ENCODE results near the gene ARHGEF10L. TPM values are rescaled to one million over a fixed set of nuclear protein-coding genes. Genes with fewer than 3 reads are reported as not detected.

ARHGEF10L gene
- total RNA-seq, 1 donor from 2014 or later = 16.7 TPM

DNA sequence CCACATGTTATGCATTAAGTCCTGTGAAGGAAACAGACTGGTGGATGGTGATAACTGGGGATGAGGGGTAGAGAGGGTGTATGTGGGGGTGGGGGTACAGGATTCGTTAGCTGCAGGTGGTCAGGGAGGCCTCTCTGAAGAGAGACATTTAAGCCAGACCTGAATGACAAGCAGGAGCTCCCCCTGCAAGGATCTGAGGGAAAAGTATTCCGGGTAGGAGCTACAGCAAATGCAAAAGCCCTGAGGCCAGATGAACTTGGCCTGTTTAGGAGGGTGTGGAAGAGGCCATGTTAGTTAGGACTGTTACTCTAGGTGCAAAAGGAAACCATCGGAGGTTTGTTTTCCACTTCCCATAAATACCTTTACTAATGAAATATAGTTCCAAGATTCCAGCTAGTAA, 9.9 kb downstream of the ARHGEF10L start:
- Histone ChIP-seq H3K27ac (ENCODE audit: low read depth, low read length) (no peak overlapping the region), H3K36me3 (ENCODE audit: control insufficient read depth in 3 of 3, insufficient read depth in 3 of 3, low read length in 3 of 3) (no peaks in the 10 kb centered on the region), H3K9ac (ENCODE audit: low read depth in 1 of 3, low read length in 3 of 3) (no peak overlapping the region), H3K4me1 (ENCODE audit: control insufficient read depth in 3 of 3, insufficient read depth in 3 of 3, low read length in 3 of 3) (peaks cover 22 to 52% (median 38%) of the 10 kb centered on the region in 3 donors), H3K9me3 (ENCODE audit: control insufficient read depth in 3 of 3, low read length in 3 of 3) (no peaks in the 10 kb centered on the region), H3K4me3 (ENCODE audit: low read length in 3 of 3) (no peak overlapping the region), H3K27me3 (ENCODE audit: control insufficient read depth in 3 of 3, insufficient read depth in 3 of 3, low read length in 3 of 3) (no peaks in the 10 kb centered on the region)

DNA sequence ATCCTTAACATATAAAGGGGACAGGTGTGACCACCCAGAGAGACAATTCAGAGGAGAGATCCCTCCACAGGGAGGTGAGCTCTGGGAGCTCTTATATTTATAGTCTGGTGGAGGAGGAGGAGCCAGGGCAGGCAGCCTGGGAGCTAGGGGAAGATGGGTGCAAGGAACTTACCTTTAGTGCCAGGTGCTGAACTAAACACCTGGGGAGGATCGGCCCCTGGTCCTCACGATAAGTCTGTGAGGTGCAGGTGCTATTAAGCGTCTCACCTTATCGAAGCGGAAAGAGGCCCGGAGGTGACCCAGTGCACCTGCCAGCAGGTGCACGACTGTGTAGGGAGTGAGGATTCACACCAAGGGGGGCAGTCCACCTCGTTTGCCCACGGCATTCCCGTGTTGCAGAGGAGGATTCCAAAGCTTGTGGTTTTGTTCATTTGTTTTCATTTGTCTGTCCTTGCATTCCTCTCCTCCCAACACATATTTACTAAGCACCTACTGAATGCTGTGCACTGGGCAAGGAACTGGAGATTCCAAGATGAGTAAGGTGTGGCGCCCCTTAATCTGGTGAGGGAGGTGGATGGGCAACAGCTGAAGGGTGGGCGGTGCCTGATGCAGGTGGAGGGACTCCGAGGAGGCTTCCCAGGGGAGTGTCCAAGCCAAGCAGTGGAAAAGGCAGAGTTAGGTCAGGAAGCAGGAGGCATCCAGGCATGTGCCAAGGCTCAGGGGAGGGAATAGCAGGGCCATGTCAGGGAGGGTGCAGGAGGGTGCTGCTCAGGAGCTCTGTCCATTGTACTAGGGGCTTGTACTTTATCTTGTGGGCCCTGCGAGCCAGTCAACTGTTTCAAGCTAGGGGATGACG, 11.5 kb downstream of the ARHGEF10L start:
- peaks cover 18 to 42% (median 28%) of the 10 kb centered on the region in 3 donors for H3K4me1 ChIP-seq (ENCODE audit: control insufficient read depth in 3 of 3, insufficient read depth in 3 of 3, low read length in 3 of 3)
- no peaks in the 10 kb centered on the region for H3K27me3 ChIP-seq (ENCODE audit: control insufficient read depth in 3 of 3, insufficient read depth in 3 of 3, low read length in 3 of 3)
- H3K9ac ChIP-seq (ENCODE audit: low read depth in 1 of 3, low read length in 3 of 3) = peak overlapping the region in 2 of 3 donors; percentile 13 to 50
- no peaks in the 10 kb centered on the region for H3K36me3 ChIP-seq (ENCODE audit: control insufficient read depth in 3 of 3, insufficient read depth in 3 of 3, low read length in 3 of 3)
- H3K9me3 ChIP-seq (ENCODE audit: control insufficient read depth in 3 of 3, low read length in 3 of 3) = no peaks in the 10 kb centered on the region
- H3K27ac ChIP-seq (ENCODE audit: low read depth, low read length) = peak overlapping the region; percentile 15
- no peak overlapping the region for H3K4me3 ChIP-seq (ENCODE audit: low read length in 3 of 3)

DNA sequence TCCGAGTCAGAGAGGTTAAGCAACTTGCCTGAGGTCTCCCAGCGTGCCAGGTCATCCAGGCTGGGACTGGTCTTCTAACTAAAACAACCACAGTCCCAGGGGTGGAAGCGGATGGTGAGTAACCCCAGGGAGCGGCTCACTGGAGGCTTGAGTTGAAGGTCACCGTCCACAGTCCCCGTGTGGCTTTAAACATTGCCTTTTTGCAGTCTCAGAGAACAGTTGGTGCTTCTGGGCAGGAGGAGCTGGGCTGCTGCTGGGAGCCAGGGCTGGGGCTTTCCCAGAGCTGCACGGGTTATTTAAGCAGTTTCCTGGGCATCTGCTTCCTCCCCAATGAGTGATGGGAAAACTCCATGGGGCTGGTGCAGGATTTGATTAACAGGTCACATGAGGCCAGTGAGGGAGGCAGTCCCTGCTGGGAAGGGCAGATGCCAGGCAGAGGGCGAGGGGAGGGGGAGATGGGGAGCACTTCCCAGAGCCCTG, 12.3 kb downstream of the ARHGEF10L start:
- H3K9ac ChIP-seq (ENCODE audit: low read depth in 1 of 3, low read length in 3 of 3) = peak overlapping the region; percentile 7 to 50 (median 14)
- H3K9me3 ChIP-seq (ENCODE audit: control insufficient read depth in 3 of 3, low read length in 3 of 3) = no peaks in the 10 kb centered on the region
- H3K36me3 ChIP-seq (ENCODE audit: control insufficient read depth in 3 of 3, insufficient read depth in 3 of 3, low read length in 3 of 3) = no peaks in the 10 kb centered on the region
- peak overlapping the region in 1 of 3 donors; percentile 3 for H3K4me3 ChIP-seq (ENCODE audit: low read length in 3 of 3)
- H3K27ac ChIP-seq (ENCODE audit: low read depth, low read length) = peak overlapping the region; percentile 15
- H3K4me1 ChIP-seq (ENCODE audit: control insufficient read depth in 3 of 3, insufficient read depth in 3 of 3, low read length in 3 of 3) = peaks cover 18 to 40% (median 28%) of the 10 kb centered on the region in 3 donors
- no peaks in the 10 kb centered on the region for H3K27me3 ChIP-seq (ENCODE audit: control insufficient read depth in 3 of 3, insufficient read depth in 3 of 3, low read length in 3 of 3)

DNA sequence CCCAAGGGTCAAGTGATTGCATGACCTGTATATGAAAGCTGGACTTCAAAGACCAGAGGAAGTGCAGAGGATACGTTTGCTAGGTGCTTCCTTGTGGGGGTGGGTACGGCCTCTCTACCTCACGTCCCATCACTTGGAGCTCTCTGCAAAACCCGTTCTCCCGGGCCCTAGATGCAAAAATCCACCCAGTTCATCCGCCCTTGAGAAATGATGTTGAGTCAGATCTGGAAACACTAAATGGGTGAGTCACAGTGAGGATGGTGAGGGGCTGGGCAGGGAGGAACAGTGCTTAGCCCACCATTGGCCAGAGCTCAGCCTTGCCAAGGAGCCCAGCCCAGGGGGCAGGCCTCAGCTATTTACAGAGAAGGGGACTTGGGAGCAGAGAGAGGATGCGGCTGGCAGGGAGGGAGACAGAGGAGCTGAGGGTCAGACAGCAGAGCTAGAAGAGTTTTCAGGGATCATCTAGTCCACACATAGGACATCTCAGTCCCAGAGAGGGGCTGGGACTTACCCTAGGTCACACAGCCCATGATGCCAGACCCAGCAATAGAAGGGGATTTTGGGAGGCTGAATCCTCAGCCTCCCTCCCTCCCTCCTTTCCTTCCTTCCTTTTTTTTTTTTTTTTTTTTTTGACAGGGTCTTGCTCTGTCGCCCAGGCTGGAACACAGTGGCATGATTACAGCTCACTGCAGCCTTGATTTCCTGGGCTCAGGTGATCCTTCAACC, 14.6 kb downstream of the ARHGEF10L start:
- no peak overlapping the region for H3K9ac ChIP-seq (ENCODE audit: low read depth in 1 of 3, low read length in 3 of 3)
- H3K27me3 ChIP-seq (ENCODE audit: control insufficient read depth in 3 of 3, insufficient read depth in 3 of 3, low read length in 3 of 3) = no peaks in the 10 kb centered on the region
- no peak overlapping the region for H3K27ac ChIP-seq (ENCODE audit: low read depth, low read length)
- peaks cover 18 to 36% (median 24%) of the 10 kb centered on the region in 3 donors for H3K4me1 ChIP-seq (ENCODE audit: control insufficient read depth in 3 of 3, insufficient read depth in 3 of 3, low read length in 3 of 3)
- no peak overlapping the region for H3K4me3 ChIP-seq (ENCODE audit: low read length in 3 of 3)
- H3K9me3 ChIP-seq (ENCODE audit: control insufficient read depth in 3 of 3, low read length in 3 of 3) = no peaks in the 10 kb centered on the region
- H3K36me3 ChIP-seq (ENCODE audit: control insufficient read depth in 3 of 3, insufficient read depth in 3 of 3, low read length in 3 of 3) = no peaks in the 10 kb centered on the region

DNA sequence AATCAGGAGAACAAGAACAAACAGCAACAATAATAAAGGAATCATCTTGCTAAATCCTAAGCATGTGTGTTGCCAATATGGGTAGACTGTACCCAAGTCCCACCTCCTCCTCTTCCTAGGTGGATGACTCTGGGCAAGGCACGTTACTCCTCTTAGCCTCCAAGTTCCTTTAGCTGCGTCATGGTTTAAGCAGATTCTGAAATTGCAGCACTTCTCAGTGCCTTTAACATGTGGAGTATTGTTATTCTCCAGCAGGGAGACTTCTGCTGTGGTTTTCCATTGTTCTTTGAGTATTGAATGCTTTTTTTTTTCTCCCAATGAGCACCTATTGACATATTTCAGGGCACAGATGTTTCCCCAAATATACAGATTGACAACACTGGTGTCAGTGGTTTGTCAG, 15.5 kb downstream of the ARHGEF10L start:
- Histone ChIP-seq H3K9me3 (ENCODE audit: control insufficient read depth in 3 of 3, low read length in 3 of 3) (no peaks in the 10 kb centered on the region), H3K27ac (ENCODE audit: low read depth, low read length) (no peak overlapping the region), H3K27me3 (ENCODE audit: control insufficient read depth in 3 of 3, insufficient read depth in 3 of 3, low read length in 3 of 3) (no peaks in the 10 kb centered on the region)

DNA sequence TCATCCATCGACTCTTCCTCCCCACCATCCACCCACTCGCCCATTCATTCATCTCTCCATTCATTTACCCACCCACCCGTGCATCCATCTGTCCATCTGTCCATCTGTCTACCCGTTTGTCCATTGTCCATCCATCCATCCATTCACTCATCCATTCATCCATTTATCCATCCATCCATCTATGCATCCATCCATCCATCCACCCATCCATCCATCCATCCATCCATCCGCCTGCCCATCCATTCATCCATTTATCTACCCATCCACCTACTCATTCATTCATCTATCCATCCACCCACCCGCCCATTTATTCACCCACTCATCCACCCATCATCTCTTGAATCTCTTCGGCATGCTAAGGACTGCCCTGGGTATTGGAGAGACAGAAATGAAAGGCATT, 18.5 kb downstream of the ARHGEF10L start:
- H3K27me3 ChIP-seq (ENCODE audit: control insufficient read depth in 3 of 3, insufficient read depth in 3 of 3, low read length in 3 of 3) = no peaks in the 10 kb centered on the region

More for the DNA sequence above, 15.5 kb downstream of the ARHGEF10L start:
- Histone ChIP-seq H3K4me3 (ENCODE audit: low read length in 3 of 3) (no peak overlapping the region), H3K36me3 (ENCODE audit: control insufficient read depth in 3 of 3, insufficient read depth in 3 of 3, low read length in 3 of 3) (no peaks in the 10 kb centered on the region), H3K4me1 (ENCODE audit: control insufficient read depth in 3 of 3, insufficient read depth in 3 of 3, low read length in 3 of 3) (peaks cover 17 to 35% (median 24%) of the 10 kb centered on the region in 3 donors), H3K9ac (ENCODE audit: low read depth in 1 of 3, low read length in 3 of 3) (no peak overlapping the region)

DNA sequence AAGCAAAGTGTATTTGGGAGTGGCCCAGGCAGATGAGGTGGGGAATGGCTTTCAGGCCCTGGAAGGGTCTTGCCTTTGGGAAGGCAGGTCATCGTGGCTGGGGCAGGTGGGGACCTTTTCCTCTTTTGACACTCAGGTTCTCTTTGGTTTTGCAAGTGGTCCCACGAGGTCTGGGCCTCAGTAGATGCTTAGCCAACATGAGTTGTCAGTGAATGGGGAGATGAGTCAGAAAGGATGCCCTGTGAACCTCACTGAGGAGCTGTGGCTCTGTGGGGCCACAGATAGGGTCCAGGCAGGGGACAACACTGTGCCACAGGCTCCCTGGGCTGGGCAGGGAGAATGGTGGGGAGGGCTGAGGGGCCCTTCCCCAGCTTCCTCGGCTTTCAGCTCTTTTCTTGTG, 19.0 kb downstream of the ARHGEF10L start:
- Histone ChIP-seq H3K36me3 (ENCODE audit: control insufficient read depth in 3 of 3, insufficient read depth in 3 of 3, low read length in 3 of 3) (no peaks in the 10 kb centered on the region), H3K9me3 (ENCODE audit: control insufficient read depth in 3 of 3, low read length in 3 of 3) (no peaks in the 10 kb centered on the region), H3K27me3 (ENCODE audit: control insufficient read depth in 3 of 3, insufficient read depth in 3 of 3, low read length in 3 of 3) (no peaks in the 10 kb centered on the region), H3K4me3 (ENCODE audit: low read length in 3 of 3) (no peak overlapping the region), H3K27ac (ENCODE audit: low read depth, low read length) (no peak overlapping the region), H3K9ac (ENCODE audit: low read depth in 1 of 3, low read length in 3 of 3) (peak overlapping the region in 1 of 3 donors; percentile 14), H3K4me1 (ENCODE audit: control insufficient read depth in 3 of 3, insufficient read depth in 3 of 3, low read length in 3 of 3) (peaks cover 27 to 40% (median 31%) of the 10 kb centered on the region in 3 donors)

More for the DNA sequence above, 18.5 kb downstream of the ARHGEF10L start:
- H3K9ac ChIP-seq (ENCODE audit: low read depth in 1 of 3, low read length in 3 of 3) = no peak overlapping the region
- H3K4me3 ChIP-seq (ENCODE audit: low read length in 3 of 3) = no peak overlapping the region
- peaks cover 24 to 38% (median 29%) of the 10 kb centered on the region in 3 donors for H3K4me1 ChIP-seq (ENCODE audit: control insufficient read depth in 3 of 3, insufficient read depth in 3 of 3, low read length in 3 of 3)
- H3K9me3 ChIP-seq (ENCODE audit: control insufficient read depth in 3 of 3, low read length in 3 of 3) = no peaks in the 10 kb centered on the region
- H3K27ac ChIP-seq (ENCODE audit: low read depth, low read length) = no peak overlapping the region
- no peaks in the 10 kb centered on the region for H3K36me3 ChIP-seq (ENCODE audit: control insufficient read depth in 3 of 3, insufficient read depth in 3 of 3, low read length in 3 of 3)

DNA sequence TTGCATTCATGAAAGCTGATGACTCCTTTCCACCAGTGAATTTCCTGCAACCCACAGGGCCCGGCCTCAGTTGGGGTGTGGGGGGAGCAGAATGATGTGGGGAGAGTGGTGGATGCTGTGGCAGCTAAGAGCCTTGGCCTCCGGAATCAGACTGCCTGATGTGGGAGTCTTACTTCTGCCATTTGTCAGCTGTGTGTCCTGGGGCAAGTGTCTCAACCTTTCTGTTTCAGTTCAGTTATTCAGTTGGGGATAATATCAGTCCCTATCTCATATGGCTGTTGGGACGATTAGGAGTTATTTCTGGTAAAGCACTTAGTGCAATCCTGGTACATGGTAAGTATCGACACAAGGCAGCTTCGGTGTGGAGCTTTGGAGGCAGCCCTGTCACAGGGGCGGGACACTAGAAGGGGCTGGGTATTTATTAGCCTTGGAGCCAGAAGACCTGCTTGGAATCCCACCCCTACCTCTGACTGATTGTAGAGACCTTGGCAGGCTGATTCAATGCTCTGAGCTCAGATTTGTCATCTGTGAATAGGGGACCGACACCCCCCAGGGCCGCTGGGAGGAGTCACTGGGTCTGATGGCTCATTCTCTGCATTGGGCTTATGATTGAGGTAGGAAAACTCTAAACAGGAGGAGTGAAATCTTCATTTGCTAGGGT, 19.6 kb downstream of the ARHGEF10L start:
- no peaks in the 10 kb centered on the region for H3K36me3 ChIP-seq (ENCODE audit: control insufficient read depth in 3 of 3, insufficient read depth in 3 of 3, low read length in 3 of 3)
- H3K4me3 ChIP-seq (ENCODE audit: low read length in 3 of 3) = no peak overlapping the region
- no peaks in the 10 kb centered on the region for H3K9me3 ChIP-seq (ENCODE audit: control insufficient read depth in 3 of 3, low read length in 3 of 3)
- H3K27me3 ChIP-seq (ENCODE audit: control insufficient read depth in 3 of 3, insufficient read depth in 3 of 3, low read length in 3 of 3) = no peaks in the 10 kb centered on the region
- no peak overlapping the region for H3K27ac ChIP-seq (ENCODE audit: low read depth, low read length)
- peak overlapping the region in 2 of 3 donors; percentile 8 to 14 for H3K9ac ChIP-seq (ENCODE audit: low read depth in 1 of 3, low read length in 3 of 3)
- H3K4me1 ChIP-seq (ENCODE audit: control insufficient read depth in 3 of 3, insufficient read depth in 3 of 3, low read length in 3 of 3) = peaks cover 32 to 45% (median 35%) of the 10 kb centered on the region in 3 donors

DNA sequence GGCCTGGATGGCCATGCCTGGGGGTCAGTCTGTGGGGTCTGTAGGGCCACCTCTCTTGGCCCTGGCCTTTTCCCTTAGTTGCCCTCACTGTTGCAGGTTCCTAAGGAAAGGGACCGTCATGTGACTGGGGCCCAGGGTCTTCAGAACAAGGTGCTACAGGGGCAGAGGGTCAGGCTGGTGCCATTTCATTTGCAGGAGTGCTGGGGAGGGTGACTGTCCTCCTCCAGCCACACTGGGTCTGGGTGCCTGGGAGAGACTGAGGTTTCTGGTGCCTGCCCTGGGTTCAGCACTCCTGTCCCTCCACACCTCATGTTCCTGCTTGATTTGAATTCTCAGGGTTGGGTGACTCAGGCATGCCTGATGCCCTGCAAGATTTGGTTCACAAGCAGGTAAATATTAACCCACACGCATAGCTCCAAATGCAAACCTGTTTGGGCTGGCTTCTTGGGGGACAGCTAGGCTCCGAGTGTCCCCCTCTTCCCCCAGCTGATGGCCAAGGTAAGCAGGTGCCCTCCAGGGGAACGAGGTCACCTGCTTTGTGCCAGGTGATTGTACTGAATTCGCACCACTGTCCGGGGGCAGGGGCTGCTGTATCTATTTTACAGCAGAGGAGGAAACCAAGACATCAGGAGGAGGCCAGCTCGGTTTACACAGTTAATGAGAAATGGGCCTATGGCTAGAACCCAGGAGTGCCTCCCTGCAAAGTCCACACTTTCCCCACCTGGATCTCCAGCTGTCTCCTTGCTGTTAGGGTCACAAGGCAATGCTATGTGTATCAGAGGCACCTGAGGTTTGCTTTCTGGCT, 20.3 kb downstream of the ARHGEF10L start:
- Histone ChIP-seq H3K4me3 (ENCODE audit: low read length in 3 of 3) (no peak overlapping the region), H3K4me1 (ENCODE audit: control insufficient read depth in 3 of 3, insufficient read depth in 3 of 3, low read length in 3 of 3) (peaks cover 40 to 48% (median 42%) of the 10 kb centered on the region in 3 donors), H3K9ac (ENCODE audit: low read depth in 1 of 3, low read length in 3 of 3) (peak overlapping the region; percentile 14 to 51 (median 33)), H3K36me3 (ENCODE audit: control insufficient read depth in 3 of 3, insufficient read depth in 3 of 3, low read length in 3 of 3) (no peaks in the 10 kb centered on the region), H3K27ac (ENCODE audit: low read depth, low read length) (no peak overlapping the region), H3K9me3 (ENCODE audit: control insufficient read depth in 3 of 3, low read length in 3 of 3) (no peaks in the 10 kb centered on the region), H3K27me3 (ENCODE audit: control insufficient read depth in 3 of 3, insufficient read depth in 3 of 3, low read length in 3 of 3) (no peaks in the 10 kb centered on the region)
